Right hindlimb (tissue), 1 donor: Measurements from ENCODE around the gene STK36.

ENCODE experiments used
- DNase-seq: peaks from one replicate; pipeline ENCODE4 v3.0.0-alpha.2; 2018

The STK36 gene

DNA sequence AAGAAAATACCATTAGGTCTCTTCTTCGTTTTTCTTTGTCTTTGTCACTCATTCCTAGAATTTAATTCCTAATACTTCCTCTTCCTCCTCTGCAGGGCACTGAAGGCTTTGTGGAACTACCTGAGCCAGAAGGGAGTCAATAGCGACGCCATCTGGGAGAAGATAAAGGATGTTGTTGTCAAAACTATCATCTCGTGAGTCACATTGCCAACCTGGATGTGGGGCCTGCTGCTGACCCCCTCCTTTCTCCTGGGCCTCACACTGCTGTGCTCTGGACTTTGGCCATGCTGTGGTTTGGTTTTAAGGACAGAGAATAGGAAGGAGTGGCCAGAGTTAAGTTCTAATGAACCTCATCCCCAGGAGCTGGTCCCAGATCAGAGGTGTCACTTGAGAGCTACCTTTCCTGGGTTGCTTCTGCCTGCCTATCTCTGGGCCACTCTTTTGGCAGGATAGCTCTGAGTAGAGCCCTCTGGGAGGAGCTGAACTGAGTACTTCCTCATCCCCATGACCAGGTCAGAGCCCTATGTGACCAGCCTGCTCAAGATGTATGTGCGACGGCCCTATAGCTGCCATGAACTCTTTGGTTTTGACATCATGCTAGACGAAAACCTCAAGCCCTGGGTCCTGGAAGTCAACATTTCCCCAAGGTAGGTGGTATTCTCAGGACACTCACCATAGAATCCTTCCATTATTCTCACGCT is 77.0 kb downstream of the STK36 start:
- no peak for DNase-seq
